Left hindlimb (tissue), 1 donor: ENCODE data around the gene DHRS12.
"Not testable (repeated sequence)": the region's sequence is repeated elsewhere in the genome, so short reads cannot be mapped to it uniquely, and the experiment has no call there.

Source experiments
- DNase-seq: peaks from one replicate; pipeline ENCODE4 v3.0.0-alpha.2; 2018

Gene DHRS12

DNA sequence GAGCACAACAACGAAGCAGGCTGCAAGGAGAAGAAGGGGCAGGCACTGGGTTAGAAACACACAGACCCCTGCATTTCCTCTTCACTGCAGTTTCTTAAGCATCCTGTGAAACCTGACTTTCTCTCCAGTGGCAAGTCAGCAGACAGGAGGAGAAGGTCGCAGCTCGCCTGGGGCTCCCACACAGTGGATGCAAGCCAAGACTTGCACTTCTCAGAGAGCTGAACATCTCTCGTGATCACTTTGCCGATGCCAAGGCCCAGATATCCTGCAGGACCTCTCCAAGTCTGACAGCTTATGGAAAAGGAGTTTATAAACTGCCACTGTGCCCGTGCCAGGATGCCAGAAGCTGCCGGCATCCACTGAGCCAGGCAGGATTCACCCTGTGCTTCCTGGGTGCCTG lies 22.6 kb upstream of the DHRS12 start:
- DNase-seq = no peak

DNA sequence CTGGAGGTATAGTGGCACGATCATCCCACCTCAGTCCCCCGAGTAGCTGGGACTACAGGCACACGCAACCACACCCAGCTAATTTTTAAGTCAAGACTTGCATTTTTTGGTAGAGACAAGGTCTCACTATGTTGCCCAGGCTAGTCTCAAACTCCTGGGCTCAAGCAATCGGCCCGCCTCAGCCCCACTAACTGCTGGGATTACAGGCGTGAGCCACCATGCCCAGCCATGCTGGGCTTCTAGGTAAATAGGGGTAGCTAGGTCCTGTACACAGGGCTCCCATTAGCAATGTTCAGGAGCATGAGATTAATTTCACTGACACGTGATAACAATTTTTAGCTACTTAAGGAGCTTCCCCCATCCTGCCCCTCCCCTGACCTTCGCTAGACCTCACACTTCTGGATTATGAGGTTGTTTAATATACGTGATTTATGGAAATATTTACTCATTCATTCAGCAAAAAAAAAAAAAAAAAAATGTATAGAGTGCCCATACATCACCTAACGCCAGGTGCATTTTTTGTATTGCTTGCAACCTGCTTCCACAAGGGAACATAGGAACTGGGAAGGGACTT lies 21.8 kb upstream of the DHRS12 start:
- DNase-seq = no peak

DNA sequence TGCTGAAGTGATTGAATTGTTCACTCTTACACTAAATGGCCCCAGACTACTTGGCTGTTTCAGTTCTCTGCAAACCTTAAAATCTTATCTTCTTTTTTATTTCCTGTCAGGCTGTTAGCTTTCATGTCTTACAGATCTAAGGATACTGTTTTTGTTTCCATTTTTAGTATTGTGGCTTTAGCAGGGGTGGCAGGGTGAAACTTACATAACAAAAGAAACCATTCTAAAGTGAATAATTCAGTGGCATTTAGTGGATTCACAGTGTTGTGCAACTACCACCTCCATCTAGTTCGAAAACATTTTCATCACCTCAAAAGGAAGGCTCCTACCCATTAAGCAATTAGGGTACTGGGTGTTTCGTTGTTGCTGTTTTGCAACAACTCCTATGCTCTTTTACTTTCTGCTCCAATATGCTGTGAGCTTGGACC lies 21.2 kb upstream of the DHRS12 start:
- DNase-seq = no peak

DNA sequence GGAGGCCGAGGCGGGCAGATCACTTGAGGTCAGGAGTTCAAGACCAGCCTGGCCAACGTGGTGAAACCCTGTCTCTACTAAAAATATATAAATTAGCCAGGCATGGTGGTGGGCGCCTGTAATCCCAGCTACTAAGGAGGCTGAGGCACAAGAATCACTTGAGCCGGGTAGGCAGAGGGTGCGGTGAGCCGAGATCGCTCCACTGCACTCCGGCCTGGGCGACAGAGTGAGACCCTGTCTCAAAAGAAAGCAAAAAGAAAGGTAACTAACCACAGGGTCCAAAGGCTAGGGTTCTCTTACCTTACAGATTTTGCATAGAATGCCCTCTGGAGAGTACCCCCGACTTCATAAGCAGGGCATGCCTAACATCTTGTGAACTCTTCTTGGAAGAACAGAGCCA lies 20.7 kb upstream of the DHRS12 start:
- DNase-seq = not testable (repeated sequence)

DNA sequence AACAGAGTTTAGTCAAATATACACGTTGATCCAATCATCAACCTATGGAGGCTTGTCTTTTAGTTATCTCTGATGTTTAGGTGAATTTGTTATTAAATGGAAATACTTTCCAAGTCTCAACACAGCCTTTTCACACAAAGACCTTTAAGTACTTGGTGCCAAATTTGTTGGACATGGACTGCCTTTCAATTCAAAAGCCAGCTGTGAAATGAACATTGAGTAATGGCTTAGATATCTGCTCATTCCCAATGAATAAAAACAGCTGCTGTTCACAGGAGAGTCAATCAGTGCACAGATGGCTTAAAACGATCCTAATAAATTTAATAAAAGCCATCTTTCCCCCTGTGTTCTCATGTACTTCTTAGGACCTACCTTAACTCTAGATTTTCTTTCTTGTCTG lies 19.9 kb upstream of the DHRS12 start:
- no peak for DNase-seq

DNA sequence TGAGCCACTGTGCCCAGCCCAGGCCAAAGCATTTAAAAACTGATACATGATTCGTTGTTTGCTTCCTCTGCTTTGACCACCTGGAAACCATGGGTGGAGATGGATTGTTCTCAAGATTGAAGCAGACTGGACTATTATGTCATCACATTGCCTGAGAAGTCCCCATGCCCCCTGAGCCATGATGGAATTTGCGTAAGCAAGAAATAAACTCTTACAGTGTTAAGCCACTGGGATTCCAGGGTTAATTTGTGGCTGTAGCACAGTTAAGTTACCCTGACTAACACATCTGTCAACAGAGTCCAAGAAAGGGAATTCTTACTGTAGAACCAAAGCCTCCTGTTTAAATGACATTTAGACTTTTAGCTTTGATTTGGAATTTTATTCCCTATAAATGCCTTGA lies 19.4 kb upstream of the DHRS12 start:
- DNase-seq = no peak

DNA sequence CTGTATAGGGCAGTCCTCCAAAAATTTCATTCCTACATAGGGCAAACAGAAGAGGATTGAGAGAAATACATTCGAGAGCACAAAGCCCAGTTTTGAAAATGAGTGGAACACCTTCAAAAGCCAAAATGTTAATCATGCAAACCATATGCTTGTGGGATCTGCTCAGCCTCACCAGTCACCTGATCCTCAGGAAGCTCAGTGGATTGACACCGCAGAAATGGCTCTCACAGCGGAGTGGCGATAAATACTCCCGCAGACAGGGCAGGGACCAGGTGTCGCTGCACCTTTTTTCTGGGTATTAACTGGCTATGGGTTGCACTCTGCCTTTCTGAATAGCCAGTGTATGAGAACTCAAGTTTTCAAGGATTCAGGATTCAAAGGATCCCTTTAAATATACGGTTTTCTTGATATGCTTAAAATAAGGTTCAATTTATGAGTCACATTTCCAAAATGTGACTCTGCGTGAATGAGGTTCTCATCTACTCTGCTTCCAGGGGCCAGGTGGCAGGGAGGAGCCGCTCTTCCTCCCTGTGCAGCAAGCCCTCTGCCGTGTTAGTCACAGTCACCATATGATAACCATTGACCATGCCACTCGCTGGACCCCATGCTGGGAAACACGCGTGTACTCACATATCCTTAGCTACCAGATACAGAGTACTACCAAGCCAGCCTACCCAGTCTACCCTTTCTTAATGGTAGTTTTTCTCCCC lies 18.3 kb upstream of the DHRS12 start:
- no peak for DNase-seq

DNA sequence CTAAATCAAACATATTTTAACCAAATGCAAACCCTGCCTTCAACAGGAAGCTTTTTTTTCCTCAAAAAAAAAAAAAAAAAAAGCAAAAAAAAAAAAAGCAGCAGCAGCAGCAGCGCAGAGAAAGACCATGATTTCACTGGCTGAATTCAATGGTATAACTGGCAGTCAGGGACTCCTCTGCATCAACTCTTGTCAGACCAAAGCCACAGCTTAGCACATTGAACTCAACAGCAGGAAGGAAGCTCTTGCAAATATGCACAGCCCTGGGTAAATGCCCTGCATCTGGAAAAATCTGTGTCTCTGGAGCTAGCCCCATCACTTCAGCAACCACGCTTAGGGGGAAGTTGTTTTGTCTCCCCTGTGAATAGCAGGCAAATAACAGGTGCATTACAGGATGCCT lies 17.6 kb upstream of the DHRS12 start:
- no peak for DNase-seq

DNA sequence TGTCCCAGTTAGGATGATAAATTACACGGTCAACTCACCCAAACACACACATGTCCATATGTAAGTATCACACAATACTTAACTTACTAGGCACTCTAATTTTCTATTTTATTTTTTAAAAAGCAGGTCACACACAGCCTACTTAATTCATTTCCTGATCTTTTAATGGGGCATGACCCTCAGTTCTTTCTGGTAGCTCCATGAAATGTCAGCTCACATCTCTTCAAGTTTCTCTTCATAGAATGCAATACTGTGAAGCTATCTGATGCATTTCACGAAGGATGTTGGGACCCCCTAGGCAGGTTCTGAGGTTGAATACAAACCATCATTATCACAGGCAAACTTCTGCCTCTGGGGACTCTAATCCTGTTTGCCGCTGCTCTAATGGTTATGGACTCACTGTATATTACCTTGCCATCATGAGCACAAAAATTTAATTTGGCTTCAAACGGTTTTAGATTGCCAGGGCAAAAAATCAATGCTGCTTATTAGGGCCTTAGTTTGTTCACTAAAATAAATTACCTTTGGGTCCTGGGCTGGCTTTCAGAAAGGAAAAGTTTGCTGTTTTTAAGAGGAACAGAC lies 16.1 kb upstream of the DHRS12 start:
- no peak for DNase-seq

DNA sequence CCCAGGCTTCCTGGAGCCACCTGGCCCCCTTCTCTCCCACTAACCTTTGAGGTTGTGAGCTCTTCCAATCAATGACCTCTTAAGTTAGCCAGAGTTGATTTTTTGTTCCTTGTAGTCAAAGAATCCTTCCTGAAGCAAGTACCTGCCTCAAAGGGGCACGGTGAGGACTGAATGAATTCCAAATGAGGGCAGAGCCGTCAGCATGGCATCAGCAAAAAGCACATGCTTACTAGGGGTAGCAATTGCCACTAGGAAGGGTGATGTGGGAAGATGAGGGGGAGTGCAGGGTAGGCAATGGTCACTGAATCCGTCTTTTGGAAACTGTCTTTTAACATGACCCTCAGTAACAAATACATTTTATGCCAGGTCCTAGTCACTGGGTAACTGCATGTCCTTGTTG lies 15.6 kb upstream of the DHRS12 start:
- DNase-seq = no peak

DNA sequence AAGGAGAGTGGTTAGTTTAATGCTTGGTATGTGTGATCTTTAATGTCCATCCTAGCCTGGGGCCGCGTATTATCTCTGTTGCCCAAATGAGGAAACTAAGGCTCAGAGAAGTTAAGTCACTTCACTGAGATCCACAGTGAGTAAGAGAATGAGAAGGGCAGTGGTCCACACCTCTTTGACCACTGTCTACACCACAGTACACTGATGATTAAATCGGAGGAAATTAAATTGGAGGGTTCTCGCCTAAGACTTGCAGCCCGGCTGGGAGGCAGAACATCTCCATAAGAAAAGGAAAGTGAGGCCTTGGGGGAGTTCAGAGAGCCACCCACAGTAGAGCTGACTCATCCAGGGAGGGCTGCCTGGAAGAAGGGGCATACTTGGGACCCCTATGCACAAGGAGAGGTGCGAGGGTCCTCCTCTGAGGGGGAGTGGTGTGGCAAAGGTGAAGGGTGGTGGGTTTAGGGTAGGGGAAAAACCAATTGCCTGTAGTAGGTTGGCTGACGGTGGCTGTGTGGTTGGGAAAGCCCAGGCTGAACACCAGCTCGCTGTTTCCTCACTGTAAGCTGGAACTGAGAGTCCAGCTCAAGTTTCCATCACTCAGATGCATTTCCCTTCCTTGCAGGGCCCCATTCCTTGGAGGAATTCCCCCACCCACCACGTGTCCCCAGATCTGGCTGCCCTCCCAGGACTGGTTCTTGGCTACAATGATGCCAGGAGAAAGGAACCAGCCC lies 15.0 kb upstream of the DHRS12 start:
- no peak for DNase-seq

DNA sequence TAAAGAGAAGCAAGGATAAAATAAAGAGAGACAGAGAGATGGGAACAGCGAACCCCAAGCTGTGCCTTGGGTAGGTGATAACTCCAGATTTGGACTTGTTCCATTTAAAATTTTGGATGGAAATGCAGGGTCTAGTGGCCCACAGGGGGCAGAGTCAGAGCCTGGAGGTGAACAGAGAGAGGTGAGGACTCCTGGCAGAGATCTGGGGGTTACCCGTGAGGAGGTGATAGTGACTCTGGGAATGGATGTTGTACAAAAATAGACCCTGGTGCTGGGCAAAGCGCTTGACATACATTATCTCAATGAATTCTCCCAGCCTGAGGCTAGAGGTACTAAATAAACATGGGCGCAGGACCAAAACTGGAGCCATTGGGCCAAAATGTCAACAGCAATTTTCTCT lies 14.3 kb upstream of the DHRS12 start:
- DNase-seq = no peak

DNA sequence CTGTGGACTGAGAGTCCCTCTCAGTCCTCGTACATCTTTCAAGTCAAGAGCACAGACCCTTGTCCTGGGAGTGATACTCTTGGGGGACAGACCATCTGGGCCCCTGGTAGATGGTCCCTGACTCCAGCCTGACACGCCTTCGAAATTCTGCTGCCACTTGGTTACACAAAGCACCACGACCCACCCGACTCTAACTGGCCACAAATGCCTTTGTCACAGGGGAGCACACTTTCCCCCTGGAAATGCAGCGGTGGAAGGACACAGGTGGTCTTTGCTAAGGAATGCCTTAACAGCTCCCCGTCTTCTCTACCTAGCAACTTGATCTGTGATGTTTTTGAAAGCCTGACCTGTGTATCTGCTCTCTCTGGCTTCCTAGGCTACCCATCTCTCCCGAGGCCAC lies 13.8 kb upstream of the DHRS12 start:
- no peak for DNase-seq

DNA sequence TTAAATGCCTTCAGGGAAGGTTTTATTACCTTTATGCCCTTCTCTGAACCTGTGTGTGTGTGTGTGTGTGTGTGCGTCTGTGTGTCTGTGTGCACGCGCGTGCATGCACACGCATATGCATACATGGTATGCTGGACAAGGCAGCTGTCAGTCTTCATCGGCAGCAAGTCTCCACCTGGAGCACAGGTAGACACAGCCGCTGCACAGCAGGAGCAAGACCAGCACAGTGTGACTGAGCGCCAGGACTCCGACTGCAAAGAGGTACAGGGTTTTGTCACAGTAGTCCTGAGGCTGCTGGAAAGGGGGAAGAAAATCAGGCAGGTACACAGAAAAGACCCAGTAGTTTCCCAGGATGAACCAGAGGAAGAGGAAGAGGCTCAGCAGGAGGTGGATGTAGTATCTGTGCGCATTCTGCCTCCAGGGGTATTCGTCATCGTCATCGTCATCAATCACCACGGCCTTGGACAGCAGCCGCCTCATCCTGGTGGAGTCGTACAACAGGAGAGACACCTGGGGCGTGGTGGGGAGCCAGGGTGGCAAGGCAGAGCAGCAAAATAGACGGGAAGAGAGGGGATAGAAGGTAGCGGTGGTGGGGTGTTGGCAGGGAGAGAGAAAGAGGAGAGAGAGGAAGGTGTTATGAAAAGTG lies 12.8 kb upstream of the DHRS12 start:
- DNase-seq = no peak

DNA sequence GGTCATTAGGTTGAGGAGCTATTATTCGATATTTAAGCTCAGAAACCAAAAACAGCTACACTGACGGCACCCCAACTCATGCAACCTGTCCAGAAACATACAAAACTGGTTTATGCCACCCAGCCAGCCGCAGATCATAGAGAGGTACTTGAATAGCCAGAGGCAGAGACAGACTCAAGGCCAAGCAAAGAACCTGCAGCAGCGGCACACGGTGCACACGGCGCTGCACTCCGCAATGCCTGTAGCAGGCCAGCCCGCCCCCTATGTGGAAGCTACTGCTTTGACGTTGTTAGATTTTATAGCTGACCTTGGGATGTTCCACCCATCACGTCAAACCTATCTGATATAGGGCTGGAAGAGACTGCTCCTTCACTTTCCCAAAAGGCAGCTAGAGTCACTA lies 11.9 kb upstream of the DHRS12 start:
- DNase-seq = no peak

DNA sequence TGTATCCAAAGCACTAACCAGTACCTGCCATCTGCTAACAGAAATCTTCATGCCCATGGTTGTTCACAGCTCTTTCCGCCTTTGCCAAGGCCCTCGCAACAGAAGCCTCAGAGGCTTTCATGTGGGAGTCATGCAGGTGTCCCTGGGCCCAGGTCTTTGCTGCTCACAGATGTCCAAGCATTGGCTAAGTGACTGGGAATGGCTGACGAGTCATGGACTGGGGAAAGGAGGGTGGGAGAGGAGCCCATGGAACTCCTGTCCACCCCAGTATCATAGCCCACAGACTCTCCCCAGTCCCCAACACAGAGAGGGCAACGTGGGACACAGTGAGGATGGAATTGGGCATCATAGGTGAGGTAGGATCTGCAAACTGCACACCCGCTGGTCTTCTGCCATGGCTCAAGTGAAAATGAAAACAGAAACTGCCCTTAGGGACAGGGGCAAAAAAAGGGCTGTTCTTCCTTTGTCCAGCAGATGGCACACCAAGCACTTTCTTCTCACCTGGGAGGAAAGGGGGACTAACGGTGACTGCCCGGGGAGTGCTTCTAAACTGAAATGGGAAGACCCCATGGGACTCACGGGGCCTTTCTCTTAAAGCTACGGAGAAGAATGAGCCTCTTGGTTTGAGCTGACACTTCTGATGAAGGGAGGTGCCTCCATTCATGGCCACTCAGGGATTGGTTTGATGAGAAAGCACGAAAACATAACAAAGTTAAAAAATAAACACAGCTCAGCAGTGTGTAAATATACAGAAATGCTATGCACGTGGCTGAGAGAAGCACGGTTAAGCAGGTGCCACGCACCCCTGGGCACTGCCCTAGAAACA lies 11.1 kb upstream of the DHRS12 start:
- no peak for DNase-seq

DNA sequence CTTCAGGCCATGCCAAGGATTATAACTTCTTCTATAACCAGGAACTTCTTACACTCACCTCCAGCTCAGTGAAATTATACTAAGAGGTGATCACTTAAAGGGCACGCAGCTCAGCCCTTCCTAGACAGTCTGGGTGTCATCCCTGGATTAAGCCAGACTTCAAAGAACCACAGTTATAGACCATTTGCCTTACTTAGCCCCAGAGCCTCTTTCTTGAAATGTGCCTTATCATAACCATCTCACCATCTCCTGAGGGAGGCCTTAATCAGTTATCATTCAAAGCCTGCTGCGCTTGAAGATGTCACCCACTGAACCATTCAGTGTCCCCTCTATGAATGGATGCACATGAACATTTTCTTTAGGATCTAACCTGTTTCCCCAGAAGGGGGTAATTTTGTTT lies 10.1 kb upstream of the DHRS12 start:
- no peak for DNase-seq

DNA sequence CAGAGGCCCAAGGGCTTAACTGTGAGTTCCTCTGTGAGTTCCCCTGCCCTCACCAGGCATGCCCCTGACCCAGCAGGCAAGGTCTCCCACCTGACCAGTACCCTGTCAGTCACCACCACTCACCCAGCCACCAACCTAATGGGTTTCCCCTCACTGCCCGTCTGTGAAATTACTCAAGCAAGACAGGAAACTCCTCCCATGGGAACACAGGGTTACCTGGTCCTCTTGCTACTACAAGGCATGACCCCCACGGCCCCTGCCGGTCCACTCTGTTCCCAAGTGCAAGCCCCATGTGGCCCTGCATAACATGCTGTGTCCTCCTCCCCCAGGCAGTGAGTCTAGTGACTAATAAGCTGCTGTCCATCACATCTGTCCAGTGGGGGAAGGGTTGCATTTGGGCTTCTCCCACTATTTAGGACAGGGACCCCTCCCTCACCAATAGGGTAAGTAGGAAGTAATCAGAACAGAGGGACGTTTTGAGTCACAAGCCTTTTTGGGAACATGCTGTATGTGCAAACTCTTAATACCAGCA lies 8.0 kb upstream of the DHRS12 start:
- DNase-seq = no peak

DNA sequence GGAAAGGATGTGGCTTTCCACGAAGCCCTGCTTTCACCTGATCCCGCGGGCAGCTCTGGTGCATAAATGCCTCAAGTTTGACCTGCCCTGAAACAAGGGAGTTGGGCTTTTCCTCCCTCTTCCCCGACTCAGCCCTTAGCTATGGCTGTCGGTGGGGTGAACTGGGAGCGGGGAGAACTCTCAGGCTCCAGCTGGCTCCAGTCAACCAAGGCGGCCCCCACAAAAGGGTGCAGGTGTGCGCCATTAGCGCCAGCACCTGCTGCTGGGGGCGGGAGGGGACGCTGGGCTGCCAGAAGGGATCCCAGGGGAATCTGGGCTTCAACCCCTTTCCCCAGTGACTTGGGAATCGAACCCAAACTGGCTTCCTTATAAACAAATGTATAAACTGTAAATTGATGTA lies 7.1 kb upstream of the DHRS12 start:
- no peak for DNase-seq

DNA sequence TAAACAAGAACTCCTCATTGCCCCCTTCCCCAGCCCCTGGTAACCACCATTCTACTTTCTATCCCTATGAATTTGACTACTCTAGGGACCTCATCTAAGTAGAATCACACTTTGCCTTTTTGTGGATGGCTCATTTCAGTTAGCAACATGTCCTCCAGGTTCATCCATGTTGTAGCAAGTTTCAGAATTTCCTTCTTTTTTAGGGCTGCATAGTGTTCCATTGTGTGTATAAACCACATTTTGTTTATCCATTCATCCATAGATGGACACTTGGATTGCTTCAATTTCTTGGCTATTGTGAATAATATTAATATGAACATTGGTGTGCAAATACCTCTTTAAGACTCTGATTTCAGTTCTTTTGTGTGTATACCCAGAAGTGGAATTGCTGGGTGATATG lies 4.8 kb upstream of the DHRS12 start:
- DNase-seq = no peak

DNA sequence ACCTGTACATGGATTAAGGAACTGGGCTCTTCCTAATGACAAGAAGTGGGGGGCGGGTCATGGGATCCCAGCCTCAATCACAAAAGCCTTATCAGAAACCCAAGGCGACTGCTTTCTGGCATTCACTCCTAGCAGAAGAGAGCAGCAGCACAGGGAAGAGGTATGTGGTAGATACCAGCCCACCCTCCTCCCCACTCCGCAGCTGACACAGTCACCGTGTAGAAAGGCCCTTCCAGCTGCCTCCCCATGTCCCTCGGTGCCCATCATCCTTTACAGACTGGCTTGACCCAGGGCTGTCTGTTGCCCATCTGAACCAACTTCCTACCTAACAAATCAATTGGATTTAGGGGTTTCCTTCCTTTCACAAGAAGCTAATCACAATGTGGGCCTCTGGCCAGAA lies 3.1 kb upstream of the DHRS12 start:
- DNase-seq = no peak

DNA sequence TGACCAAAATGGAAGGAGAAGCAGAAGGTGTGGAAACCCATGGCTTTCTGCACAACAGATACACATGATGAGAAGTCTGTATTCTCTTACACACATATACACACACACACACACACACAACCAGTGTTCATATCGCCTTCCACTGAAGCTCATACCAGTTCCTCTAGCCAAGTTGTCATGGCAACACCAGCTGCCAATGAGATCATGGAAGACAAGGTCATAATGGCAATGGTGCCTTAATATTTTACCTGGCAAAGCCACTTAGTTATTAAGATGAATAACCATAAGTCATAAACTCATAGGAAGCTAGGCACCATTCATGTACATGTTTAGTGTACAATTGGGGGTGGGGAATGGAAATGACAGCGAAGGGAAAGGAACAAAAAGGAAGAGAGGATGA lies 2.6 kb upstream of the DHRS12 start:
- no peak for DNase-seq
